HG03280 (cell line): ENCODE data around the gene LIPF.
"Not testable (repeated sequence)": the region's sequence is repeated elsewhere in the genome, so short reads cannot be mapped to it uniquely, and the experiment has no call there.

Experiments
- ATAC-seq: cut with Tn5 transposase; IDR thresholded peaks from one replicate; pipeline ENCODE4 v1.9.1; 2021; ENCODE audit warnings: mild to moderate bottlenecking, moderate library complexity; ENCODE audit not compliant: unreplicated experiment

LIPF gene

DNA sequence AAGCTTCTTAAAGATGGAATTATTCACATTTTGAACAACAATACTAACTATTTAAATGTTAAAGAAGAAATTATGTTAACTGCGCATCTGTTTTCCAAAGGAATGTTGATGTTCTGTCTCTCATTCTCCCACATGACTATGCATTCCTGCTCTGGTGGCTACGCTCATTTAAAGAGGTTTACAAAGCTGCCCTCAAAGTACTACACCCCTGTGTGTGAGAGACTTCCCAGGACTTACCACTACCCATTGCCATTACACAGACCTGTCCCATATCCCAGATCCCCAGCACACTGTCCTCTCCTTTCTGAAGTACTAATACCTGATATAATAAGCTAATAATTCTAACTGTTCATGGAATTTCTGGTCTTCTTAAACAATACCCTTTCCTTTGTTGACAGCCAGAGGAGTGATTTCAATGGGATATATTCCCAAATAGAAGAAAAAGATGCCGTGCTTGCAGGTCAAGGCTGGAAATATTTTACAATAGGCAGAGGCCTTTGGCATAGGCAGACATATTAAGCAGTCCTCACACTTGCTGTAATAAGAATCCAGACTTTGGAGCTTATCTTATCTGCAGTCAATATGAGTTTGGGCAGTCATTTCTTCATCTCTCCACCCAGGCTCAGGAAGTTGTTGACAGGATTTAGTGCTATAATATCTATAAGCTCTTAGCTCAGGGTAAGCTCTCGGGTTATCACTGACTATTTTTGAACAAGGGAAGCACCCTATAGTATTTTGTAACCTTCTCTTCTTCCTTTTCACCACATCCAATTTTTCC, 12.2 kb downstream of the LIPF start:
- no peak for ATAC-seq

DNA sequence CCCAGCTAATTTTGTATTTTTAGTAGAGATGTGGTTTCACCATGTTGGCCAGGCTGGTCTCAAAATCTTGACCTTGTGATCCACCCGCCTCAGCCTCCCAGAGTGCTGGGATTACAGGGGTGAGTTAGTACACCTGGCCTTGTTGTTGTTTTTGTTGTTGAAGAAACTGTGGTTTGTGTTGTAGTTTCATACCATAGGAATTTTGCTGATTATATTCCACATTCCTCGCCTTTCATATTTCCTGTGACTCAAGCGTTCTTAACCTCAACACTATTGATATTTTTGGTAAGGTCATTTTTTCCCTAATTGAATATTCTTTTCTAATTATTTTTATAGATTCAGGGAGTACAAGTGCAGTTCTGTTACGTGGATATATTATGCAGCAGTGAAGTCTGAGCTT, 16.7 kb downstream of the LIPF start:
- ATAC-seq: no peak

DNA sequence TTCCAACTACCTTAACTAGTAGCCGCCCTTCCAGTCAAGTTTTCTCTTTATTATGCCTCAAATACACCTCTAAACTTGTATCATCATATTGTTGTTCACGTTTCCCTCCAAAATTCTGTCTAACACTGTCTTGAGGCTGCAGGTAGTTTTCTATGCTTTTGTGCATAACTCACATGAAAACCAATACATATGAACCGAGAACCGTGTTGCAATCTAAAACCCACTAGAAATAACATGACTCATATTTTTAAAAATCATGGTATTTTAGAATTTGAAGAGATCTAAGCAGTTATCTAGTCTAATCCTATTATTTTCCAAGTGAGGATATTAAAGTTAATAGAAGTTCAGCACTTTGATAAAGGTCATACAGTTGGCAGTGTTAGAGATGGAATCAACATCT, 18.2 kb downstream of the LIPF start:
- ATAC-seq: no peak

DNA sequence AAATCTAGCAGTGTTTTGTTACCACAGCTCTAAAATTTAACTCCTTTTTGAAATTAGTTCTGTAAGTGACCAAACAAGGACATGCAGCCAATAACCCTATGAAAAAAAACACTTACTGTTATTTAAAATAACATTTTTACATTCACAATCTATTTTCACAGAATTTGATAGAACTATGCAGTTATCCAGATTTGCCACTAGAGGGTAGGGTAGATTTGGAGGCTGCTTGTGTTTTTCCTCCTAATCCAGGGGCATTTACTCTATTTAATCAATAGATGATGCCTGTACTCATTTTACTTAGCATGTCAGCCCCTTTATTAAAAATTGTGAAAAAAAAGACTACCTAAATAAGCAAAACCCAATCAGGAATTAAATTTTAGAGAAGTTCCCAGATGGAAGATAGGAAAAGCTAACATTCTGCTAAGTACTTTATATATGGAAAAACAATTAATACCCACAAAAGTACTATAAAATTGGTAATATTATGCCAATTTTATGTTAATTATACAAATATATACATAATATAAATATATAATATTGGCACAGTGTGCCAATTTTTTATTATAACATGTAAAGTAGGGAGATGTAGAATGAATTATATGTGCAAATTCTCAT, 23.7 kb downstream of the LIPF start:
- ATAC-seq: no peak

DNA sequence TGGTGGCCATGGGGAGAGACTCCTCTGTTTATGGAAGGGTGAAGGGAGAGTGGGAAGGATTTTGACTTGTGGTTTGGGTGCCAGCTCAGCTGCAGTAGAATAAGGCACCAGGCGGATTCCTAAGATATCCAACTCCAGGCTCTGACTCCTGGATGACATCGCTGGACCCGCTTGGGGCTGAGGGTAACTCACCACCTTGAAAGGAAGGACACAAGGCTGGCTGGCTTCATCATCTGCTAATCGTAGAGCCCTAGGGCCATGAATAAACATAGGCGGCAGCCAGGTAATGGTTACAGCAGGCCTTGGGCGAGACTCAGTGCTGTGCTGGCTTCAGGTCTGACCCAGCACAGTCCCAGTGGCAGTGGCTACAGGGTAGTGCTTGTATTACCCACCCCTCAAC, 25.1 kb downstream of the LIPF start:
- ATAC-seq: no peak

DNA sequence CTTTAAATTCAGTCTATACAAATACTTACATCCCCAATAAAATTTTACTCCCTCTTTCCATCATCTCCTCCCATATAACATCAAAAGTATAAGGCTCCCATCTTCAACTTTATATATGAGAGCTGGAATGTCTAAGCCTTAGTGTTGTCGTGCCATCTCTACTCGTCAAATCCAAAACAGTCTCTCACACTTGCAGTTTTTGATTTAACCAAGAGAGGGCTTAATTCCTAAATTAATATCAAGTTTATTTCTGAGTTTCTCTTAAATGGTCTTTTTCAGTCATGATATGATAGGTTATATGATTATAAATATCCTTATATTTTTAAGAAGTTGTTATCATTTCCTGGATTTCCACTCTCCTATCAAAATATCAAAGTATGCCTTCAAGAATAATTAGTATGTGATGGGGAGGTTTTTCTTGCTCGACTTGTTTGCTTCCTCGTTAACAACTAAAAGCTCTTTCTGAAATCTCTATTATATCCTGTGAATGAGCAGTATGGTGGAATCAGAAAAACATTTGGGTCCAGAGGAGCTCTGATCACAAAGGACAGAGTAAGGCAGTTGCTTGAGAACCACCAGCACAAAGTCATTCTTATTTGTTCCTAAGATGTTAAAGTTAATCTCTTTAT, 29.3 kb downstream of the LIPF start:
- ATAC-seq: no peak

DNA sequence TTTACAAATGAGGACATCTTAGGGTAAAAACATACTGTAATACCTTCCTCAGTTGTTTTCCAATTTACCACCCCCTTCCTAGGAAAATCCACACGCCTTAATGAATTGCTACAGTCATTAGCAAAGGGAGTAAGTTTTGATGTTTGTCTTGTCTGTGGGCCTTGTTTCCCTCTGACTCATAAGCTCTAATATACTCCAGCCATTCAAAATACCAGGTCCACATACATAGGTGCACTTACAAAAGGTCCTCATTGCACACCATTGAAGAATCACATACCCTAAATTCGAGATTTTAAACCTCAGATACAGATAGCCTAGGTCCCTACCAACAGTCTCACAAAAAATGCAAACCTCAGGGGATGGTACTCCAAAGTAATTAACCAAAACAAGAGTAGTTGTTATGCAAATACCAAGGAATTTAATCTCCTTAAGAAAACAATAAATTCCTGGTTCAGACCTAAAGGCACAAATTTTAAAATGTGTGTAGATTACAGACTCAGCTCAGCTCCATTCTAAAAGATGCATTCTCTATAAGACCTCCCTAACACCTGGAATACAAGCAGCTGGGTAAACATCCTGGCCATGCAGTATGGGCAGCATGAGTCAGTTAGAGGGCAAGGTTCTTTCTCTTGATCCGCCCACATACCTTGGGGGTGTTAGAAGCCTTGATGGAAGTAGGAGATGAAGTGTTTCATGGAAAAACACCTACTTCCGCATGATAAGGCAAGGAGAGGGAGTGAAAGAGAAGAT, 38.8 kb downstream of the LIPF start:
- no peak for ATAC-seq

DNA sequence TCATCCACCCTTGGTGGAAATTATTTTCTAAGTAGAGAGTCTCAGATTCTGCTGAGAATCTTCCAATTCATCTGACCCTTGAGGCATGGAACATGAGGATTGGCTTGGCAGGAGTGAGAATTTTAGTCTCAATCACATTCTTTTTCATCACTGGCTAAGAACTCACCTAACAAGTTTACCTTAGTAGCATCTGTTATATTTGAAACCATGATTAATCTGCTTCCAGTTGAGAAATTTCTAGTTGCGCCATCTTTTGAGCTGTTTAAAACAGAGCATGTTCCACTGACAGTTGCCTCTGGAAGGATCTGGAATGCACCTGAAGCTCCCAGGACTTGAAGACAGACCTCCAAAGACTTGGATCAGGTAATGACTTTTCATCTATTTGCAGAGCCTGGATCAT, 41.7 kb downstream of the LIPF start, which contains the start of gene LIPK:
Gene LIPK (plus strand): TSS at position 292 of the 400 bp plus-strand sequence. CDS start 18,295 bp downstream, outside the sequence.
- no peak for ATAC-seq

DNA sequence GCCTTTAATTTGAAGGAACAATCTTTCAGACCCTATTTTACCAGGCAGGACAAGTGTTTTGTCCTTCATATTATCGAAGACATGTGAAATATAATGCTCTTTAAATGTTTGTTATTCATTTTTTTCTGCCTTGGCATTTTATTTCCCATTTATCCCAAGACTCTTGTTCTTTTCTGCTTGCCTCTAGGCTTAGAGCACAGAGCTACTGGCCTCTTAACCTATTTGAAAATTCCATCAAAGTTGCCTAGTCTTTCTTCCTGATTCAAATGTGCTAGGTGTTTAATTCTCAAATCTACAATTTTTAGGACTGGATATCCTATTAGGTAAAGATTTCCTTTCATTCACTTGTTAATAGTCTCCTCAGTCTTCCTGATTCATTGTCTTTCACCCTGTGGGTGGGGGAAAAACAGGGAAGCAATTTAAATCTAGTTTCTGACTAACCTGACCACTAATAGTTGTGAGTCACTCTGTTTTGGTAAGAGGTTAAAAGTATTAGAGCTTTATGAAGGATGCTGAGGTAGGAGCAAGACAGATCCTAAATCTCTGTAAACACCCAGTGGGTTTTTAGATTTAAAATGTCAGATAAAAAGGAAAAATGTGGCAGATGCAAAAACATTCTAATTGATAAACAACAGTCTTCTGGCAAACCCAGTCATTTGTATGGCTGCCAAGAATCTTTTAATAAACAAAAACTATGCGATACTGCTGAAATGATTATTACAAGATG, 43.4 kb downstream of the LIPF start:
- ATAC-seq: no peak

DNA sequence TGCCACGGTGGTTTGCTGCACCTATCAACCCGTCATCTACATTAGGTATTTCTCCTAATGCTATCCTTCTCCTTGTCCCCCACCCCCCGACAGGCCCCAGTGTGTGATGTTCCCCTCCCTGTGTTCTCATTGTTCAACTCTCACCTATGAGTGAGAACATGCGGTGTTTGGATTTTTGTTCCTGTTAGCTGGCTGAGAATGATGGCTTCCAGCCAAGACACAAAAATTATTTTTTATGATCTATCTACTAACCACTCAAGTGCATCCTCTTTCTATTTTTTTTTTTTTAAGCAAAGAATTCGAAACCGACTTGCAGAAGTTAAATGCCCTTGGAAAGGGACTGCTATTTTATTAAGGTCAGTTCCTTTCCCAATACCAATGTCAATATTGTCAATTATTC, 45.1 kb downstream of the LIPF start:
- not testable (repeated sequence) for ATAC-seq

DNA sequence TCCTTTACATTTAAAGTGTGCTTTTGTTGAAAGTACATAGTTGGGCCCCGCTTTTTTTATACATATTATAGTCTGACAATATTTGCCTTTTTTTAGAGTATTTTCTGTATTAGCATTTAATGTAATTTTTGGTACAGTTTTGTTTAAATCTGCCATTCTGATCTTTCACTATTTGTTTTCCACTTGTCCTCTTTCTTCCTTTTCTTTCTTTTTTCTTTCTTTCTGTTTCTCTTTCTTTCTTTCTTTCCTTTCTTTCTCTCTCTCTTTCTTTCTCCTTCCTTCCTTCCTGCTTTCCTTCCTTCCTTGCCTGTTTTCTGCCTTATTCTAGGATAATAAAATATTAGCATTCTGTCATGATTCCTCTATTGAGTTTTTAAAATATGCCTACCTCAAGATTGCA, 51.3 kb downstream of the LIPF start:
- ATAC-seq: no peak

DNA sequence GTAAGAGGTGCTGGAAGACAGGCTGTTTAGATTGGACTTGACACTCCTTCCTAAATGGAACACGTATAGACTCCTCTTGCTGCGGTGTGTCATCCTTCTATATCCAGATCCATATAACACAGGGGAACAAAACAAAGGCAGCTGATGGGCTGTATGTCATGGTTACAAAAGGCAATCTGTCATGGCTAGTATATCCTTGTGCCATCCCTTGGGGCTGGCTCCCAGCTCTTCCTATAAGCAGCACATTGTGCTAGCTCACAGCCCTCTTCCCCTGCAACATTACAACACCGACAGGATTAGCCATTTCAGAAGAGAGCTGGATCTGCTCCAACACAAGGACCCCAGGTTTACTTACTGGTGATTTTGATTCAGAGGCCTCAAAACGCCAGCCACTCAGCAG, 57.1 kb downstream of the LIPF start:
- ATAC-seq: no peak

DNA sequence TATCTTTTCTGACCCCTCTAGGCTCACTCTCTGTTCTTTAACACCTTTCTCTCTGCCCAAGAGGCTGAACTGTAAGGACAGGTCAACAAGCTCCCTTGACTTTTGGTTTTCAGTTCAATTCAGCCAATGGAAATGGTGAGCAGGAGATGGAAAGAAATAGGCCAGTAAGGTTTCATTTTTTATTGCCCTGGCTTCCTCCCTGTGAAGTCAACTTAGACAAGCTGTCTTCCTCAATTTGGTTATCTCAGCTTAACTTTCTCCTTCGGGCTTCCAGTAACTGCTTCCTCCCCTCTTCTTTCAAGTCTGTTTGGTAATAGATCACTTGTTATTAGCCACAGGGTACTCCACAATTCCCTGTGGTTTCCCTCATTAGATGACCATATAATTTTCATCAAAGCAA, 61.6 kb downstream of the LIPF start:
- no peak for ATAC-seq

DNA sequence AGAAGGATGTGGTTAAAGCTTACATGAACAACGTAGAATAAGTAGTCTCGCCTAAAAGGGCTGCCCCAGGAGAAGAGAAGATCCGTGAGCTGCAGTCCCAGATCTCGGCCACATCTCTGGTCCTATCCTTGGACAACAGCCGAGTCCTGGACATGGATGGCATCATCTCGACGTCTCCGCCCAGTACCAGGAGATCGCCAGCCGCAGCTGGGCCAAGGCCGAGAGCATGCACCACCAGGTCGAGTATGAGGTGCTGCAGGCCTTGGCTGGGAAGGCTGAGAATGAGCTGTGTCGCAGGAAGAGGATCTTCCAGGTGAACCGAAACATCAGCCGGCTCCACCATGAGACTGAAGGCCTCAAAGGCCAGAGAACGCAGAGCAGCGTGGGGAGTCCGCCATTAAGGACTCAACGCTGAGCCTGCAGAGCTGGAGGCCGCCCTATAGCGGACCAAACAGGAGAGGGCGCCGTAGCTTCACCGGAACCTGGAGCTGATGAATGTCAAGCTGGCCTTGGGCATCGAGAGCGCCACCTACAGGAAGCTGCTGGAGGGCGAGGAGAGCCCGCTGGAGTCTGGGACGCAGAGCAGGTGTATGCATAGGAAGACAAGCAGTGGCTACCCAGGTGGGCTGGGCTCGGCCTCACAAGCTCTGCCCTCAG, 64.0 kb downstream of the LIPF start:
- ATAC-seq: no peak
